ENCODE data around the gene POLL. TPM values are rescaled to one million over a fixed set of nuclear protein-coding genes. Genes with fewer than 3 reads are reported as not detected.

Gene POLL
- total RNA-seq, 1 donor from 2014 or later = 36.9 TPM

DNA sequence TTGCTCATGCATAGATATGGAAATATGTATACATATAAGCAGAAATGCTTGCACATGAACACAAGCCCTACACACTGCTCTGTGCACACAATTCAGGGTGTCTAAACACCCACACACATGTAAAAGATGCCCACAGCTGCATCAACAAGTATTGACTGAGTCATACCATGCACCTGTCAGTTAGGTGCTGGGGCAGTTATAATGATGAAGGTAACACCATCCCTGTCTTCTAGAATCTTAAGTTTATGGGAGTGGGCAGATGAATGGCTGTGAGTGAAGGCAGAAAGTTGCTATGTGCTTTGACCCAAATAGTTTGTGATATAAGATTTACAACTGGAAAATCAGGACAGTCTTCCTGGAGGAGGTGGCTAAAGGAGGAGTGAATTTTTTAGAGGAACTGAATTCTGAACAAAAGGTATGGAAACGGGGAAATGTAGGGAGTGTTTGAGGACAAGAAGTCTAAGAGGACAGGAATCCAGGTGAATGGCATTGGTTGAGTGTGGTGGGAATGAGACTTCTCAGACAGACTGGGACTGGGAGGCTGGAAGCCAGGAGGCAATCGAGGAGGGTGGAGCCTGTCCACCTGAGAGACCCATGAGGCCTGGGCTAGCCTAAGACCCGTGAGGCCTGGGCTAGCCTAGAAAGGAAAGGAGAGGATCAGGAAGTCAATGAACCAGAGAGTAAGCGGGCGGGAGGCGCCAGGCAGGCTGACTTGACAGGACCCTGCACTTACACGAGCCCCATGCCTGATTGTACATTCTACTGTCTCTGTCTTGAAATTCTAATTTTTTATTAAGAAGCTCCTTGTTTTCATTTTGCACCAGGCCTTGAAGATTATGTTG is 20.7 kb downstream of the POLL start:
- Histone ChIP-seq H3K4me3 (no peak overlapping the region), H3K27me3 (ENCODE audit: low read depth) (peaks cover 73% of the 10 kb centered on the region), H3K9me3 (peaks cover under 1% of the 10 kb centered on the region), H3K36me3 (no peaks in the 10 kb centered on the region), H3K4me1 (peaks cover 24% of the 10 kb centered on the region), H3K27ac (no peak overlapping the region)
- ATAC-seq (no peak), DNase-seq (no peak)
- intact Hi-C loops (cut with DNase I) = no loop called here
- TF ChIP-seq, protein P1, sequence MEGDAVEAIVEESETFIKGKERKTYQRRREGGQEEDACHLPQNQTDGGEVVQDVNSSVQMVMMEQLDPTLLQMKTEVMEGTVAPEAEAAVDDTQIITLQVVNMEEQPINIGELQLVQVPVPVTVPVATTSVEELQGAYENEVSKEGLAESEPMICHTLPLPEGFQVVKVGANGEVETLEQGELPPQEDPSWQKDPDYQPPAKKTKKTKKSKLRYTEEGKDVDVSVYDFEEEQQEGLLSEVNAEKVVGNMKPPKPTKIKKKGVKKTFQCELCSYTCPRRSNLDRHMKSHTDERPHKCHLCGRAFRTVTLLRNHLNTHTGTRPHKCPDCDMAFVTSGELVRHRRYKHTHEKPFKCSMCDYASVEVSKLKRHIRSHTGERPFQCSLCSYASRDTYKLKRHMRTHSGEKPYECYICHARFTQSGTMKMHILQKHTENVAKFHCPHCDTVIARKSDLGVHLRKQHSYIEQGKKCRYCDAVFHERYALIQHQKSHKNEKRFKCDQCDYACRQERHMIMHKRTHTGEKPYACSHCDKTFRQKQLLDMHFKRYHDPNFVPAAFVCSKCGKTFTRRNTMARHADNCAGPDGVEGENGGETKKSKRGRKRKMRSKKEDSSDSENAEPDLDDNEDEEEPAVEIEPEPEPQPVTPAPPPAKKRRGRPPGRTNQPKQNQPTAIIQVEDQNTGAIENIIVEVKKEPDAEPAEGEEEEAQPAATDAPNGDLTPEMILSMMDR (IDR thresholded peaks at IDR 0.05) = no peak

- peaks cover 73% of the 10 kb centered on the region for H3K27me3 ChIP-seq (ENCODE audit: low read depth)
- no peaks in the 10 kb centered on the region for H3K9me3 ChIP-seq
- DNase-seq = no peak
- H3K27ac ChIP-seq = no peak overlapping the region
- no peak for ATAC-seq
- H3K4me3 ChIP-seq = peak overlapping the region; percentile 2
- TF ChIP-seq, protein P1 (IDR thresholded peaks at IDR 0.05) = no peak
- intact Hi-C loops (cut with DNase I) = no loop called here
- H3K36me3 ChIP-seq = no peaks in the 10 kb centered on the region
- H3K4me1 ChIP-seq = peaks cover 24% of the 10 kb centered on the region
These were observed 21.5 kb downstream of the POLL start for GRCh38 chr10:101566333-101567164.

- TF ChIP-seq, protein P1 (IDR thresholded peaks at IDR 0.05) = no peak
- Histone ChIP-seq H3K4me3 (no peak overlapping the region), H3K27me3 (ENCODE audit: low read depth) (peaks cover 73% of the 10 kb centered on the region), H3K4me1 (peaks cover 23% of the 10 kb centered on the region), H3K36me3 (no peaks in the 10 kb centered on the region), H3K9me3 (no peaks in the 10 kb centered on the region), H3K27ac (no peak overlapping the region)
- intact Hi-C loops (cut with DNase I) = no loop called here
- DNase-seq (no peak), ATAC-seq (no peak)
These were observed 22.1 kb downstream of the POLL start for GRCh38 chr10:101565936-101566332.

- Histone ChIP-seq H3K36me3 (no peaks in the 10 kb centered on the region), H3K9me3 (no peaks in the 10 kb centered on the region), H3K27me3 (ENCODE audit: low read depth) (peaks cover 73% of the 10 kb centered on the region), H3K4me1 (peaks cover 18% of the 10 kb centered on the region), H3K4me3 (no peak overlapping the region), H3K27ac (no peak overlapping the region)
- no peak for ATAC-seq
- intact Hi-C loops (cut with DNase I) = no loop called here
- TF ChIP-seq, protein P1 (IDR thresholded peaks at IDR 0.05) = no peak
- DNase-seq = no peak
These were observed 22.6 kb downstream of the POLL start for GRCh38 chr10:101565370-101565900.

GRCh38 chr10:101564490-101564991 is 23.5 kb downstream of the POLL start:
- H3K27ac ChIP-seq = no peak overlapping the region
- ATAC-seq = no peak
- DNase-seq = no peak
- TF ChIP-seq, protein P1 (IDR thresholded peaks at IDR 0.05) = no peak
- H3K27me3 ChIP-seq (ENCODE audit: low read depth) = peaks cover 67% of the 10 kb centered on the region
- no peak overlapping the region for H3K4me3 ChIP-seq
- intact Hi-C loops (cut with DNase I) = no loop called here
- H3K9me3 ChIP-seq = no peaks in the 10 kb centered on the region
- H3K4me1 ChIP-seq = peaks cover 9% of the 10 kb centered on the region
- no peaks in the 10 kb centered on the region for H3K36me3 ChIP-seq

Measured in lower lobe of right lung (tissue), 2 donors.